ENCODE results near the gene QPCTL. TPM values are rescaled to one million over a fixed set of nuclear protein-coding genes. Genes with fewer than 3 reads are reported as not detected.

The QPCTL gene
- total and polyA plus RNA-seq, 7 donors = 0.41 to 1.6 (median 0.89) TPM

DNA sequence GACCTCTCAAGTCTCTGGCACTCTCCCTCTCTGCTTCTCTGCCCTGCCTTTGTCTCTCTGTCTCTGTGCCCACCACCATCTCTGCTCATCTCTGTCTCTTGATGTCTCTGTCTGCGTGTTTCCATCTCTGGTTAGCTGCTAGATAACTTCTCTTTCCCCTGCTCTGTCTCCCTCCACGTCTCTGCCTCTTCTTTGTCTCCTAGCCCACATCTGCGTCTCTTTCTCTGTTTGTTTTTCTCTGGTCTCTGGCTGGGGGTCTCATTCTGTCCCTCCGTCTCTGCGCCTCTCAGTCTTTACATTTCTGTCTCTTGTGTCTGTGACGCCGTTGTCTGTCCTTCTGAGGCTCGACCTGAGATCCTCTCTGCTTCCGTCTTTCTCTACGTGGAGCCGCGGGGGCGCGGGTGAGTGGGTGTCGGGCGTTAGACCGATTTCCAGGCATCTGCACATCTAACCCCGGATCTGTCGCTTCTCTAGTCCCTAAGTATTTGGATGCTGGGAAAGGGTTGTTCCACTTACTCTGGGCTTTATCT is 24.1 kb upstream of the QPCTL start:
- H3K27me3 ChIP-seq (ENCODE audit: insufficient read depth in 3 of 3, low read length in 2 of 3) = peaks cover 0 to 88% (median 24%) of the 10 kb centered on the region in 3 donors
- H3K4me3 ChIP-seq = peak overlapping the region; percentile 53
- H3K27ac ChIP-seq = no peak overlapping the region
- intact Hi-C loops (cut with DNase I) = no loop called here
- peaks cover 11% of the 10 kb centered on the region for H3K4me1 ChIP-seq
- ATAC-seq (no peak), DNase-seq (no peak)
- H3K36me3 ChIP-seq (ENCODE audit: insufficient read depth in 1 of 2, low read depth in 1 of 2) = no peaks in the 10 kb centered on the region
- TF ChIP-seq, protein P1, sequence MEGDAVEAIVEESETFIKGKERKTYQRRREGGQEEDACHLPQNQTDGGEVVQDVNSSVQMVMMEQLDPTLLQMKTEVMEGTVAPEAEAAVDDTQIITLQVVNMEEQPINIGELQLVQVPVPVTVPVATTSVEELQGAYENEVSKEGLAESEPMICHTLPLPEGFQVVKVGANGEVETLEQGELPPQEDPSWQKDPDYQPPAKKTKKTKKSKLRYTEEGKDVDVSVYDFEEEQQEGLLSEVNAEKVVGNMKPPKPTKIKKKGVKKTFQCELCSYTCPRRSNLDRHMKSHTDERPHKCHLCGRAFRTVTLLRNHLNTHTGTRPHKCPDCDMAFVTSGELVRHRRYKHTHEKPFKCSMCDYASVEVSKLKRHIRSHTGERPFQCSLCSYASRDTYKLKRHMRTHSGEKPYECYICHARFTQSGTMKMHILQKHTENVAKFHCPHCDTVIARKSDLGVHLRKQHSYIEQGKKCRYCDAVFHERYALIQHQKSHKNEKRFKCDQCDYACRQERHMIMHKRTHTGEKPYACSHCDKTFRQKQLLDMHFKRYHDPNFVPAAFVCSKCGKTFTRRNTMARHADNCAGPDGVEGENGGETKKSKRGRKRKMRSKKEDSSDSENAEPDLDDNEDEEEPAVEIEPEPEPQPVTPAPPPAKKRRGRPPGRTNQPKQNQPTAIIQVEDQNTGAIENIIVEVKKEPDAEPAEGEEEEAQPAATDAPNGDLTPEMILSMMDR (IDR thresholded peaks at IDR 0.05) = no peak
- 1 to 2% (median 1%) methylated on average over 19 of the region's 19 CpGs for WGBS, 3 donors
- H3K9me3 ChIP-seq = no peaks in the 10 kb centered on the region

DNA sequence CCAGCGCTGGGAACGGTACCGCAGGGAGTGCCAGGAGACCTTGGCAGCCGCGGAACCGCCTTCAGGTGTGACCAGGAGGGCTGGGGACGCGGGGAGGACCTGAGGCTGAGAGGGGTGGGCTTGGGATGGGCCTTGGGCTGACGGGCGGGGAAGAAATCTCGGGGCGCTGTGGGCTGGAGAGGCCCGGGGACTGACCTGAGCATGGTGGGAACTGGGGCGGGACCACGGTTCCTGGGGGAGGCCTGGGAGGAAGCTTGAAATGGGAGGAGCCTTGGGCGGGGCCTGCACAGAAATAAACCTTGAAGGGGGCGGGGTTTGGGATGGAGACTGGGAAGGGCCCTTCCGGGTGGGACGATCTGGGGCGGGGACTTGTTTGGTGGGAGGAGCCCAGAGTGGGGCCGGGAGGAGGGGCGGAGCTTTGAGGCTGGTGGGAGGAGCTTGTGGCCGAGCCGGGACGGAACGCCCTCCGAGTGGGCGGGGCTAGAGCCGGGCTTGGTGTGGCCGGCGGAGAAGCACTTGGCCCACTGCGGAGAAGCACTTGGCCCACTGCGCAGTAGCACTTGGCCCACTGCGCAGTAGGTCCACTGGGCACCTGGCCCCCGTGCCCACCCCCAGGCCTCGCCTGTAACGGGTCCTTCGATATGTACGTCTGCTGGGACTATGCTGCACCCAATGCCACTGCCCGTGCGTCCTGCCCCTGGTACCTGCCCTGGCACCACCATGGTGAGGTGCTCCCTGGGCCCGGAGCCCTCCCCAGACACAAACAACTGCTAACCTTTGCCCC is 21.6 kb upstream of the QPCTL start:
- H3K4me1 ChIP-seq = peaks cover 11% of the 10 kb centered on the region
- no peaks in the 10 kb centered on the region for H3K9me3 ChIP-seq
- H3K27me3 ChIP-seq (ENCODE audit: insufficient read depth in 3 of 3, low read length in 2 of 3) = peaks cover 0 to 84% (median 24%) of the 10 kb centered on the region in 3 donors
- H3K36me3 ChIP-seq (ENCODE audit: insufficient read depth in 1 of 2, low read depth in 1 of 2) = no peaks in the 10 kb centered on the region
- no peak overlapping the region for H3K27ac ChIP-seq
- intact Hi-C loops (cut with DNase I) = no loop called here
- TF ChIP-seq, protein P1 (IDR thresholded peaks at IDR 0.05) = no peak
- DNase-seq = peak; percentile 61 to 80
- H3K4me3 ChIP-seq = peak overlapping the region; percentile 22
- WGBS, 3 donors = 9 to 12% (median 10%) methylated on average over 36 to 42 of the region's 42 CpGs
- peak; percentile 60 to 83 (median 73) for ATAC-seq

DNA sequence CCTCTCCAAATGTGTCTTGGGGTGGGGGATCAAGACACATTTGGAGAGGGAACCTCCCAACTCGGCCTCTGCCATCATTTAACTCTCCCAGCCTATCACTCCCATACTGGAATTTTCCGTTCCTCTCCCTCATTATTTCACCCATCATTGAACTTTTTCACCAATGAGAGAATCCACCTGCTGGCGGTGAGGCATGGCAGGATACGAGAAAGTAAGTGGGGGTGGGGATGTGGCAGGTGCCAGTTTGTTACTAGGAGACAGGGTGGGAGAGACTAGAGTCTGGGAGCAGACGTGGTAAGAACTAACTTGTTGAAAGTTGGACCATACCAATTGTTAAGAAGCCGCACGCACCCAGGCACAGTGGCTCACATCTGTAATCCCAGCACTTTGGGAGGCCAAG is 17.5 kb upstream of the QPCTL start:
- Histone ChIP-seq H3K4me1 (peaks cover 4% of the 10 kb centered on the region), H3K9me3 (no peaks in the 10 kb centered on the region), H3K36me3 (ENCODE audit: insufficient read depth in 1 of 2, low read depth in 1 of 2) (no peaks in the 10 kb centered on the region), H3K4me3 (no peak overlapping the region), H3K27ac (no peak overlapping the region), H3K27me3 (ENCODE audit: insufficient read depth in 3 of 3, low read length in 2 of 3) (peaks cover 0 to 81% (median 26%) of the 10 kb centered on the region in 3 donors)
- 58 to 69% (median 59%) methylated on average over 7 of the region's 7 CpGs for WGBS, 3 donors
- DNase-seq (no peak), ATAC-seq (no peak)
- intact Hi-C loops (cut with DNase I) = no loop called here
- TF ChIP-seq, protein P1 (IDR thresholded peaks at IDR 0.05) = no peak

DNA sequence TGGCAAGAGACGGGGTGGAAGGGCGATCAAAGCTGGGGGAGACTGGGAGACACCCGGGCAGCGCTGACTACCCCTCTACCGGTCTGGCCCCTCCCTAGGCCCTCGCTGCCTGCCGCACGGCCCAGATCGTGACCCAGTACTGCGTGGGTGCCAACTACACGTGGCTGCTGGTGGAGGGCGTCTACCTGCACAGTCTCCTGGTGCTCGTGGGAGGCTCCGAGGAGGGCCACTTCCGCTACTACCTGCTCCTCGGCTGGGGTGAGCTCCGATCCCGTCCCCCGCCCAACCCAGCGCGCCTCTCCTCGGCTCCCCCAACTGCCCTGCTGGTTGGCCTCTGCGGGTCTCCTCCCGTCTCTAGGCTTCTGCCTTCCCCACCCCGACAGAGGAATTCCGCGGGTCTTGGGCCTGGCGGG is 15.6 kb upstream of the QPCTL start:
- Histone ChIP-seq H3K36me3 (ENCODE audit: insufficient read depth in 1 of 2, low read depth in 1 of 2) (no peaks in the 10 kb centered on the region), H3K4me3 (peak overlapping the region; percentile 43), H3K27ac (no peak overlapping the region), H3K9me3 (no peaks in the 10 kb centered on the region), H3K4me1 (peaks cover 4% of the 10 kb centered on the region), H3K27me3 (ENCODE audit: insufficient read depth in 3 of 3, low read length in 2 of 3) (peaks cover 0 to 61% (median 19%) of the 10 kb centered on the region in 3 donors)
- no peak for DNase-seq
- WGBS, 3 donors = 6 to 7% (median 7%) methylated on average over 25 to 28 of the region's 28 CpGs
- TF ChIP-seq, protein P1 (IDR thresholded peaks at IDR 0.05) = no peak
- intact Hi-C loops (cut with DNase I) = no loop called here
- no peak for ATAC-seq
